ENCODE data around the gene THBD. TPM values are rescaled to one million over a fixed set of nuclear protein-coding genes. Genes with fewer than 3 reads are reported as not detected.

The THBD gene
- total RNA-seq, 1 experiment from 2014 or later, result not detected

GRCh38 chr20:23063581-23063980 is 14.1 kb upstream of the THBD start:
- Mint-ChIP-seq H3K4me3 (ENCODE audit: low read depth, unreplicated experiment) (no peak overlapping the region), H3K27ac (ENCODE audit: unreplicated experiment) (no peak overlapping the region), H3K9me3 (ENCODE audit: low read depth, unreplicated experiment) (no peaks in the 10 kb centered on the region), H3K27me3 (ENCODE audit: unreplicated experiment) (peaks cover 22% of the 10 kb centered on the region), H3K36me3 (ENCODE audit: insufficient read depth, unreplicated experiment) (no peaks in the 10 kb centered on the region), H3K4me1 (ENCODE audit: low read depth, unreplicated experiment) (no peaks in the 10 kb centered on the region)
- CTCF ChIA-PET, result no interaction called here
- intact Hi-C loops (cut with micrococcal nuclease; ENCODE audit: unreplicated experiment), result no loop called here
- TF ChIP-seq, protein P1, sequence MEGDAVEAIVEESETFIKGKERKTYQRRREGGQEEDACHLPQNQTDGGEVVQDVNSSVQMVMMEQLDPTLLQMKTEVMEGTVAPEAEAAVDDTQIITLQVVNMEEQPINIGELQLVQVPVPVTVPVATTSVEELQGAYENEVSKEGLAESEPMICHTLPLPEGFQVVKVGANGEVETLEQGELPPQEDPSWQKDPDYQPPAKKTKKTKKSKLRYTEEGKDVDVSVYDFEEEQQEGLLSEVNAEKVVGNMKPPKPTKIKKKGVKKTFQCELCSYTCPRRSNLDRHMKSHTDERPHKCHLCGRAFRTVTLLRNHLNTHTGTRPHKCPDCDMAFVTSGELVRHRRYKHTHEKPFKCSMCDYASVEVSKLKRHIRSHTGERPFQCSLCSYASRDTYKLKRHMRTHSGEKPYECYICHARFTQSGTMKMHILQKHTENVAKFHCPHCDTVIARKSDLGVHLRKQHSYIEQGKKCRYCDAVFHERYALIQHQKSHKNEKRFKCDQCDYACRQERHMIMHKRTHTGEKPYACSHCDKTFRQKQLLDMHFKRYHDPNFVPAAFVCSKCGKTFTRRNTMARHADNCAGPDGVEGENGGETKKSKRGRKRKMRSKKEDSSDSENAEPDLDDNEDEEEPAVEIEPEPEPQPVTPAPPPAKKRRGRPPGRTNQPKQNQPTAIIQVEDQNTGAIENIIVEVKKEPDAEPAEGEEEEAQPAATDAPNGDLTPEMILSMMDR (IDR thresholded peaks at IDR 0.05; ENCODE audit: unreplicated experiment), result no peak
- DNase-seq, result no peak
- no TSS peak for BruUV-seq (replicated peaks)

GRCh38 chr20:23063168-23063567 is 13.7 kb upstream of the THBD start:
- BruUV-seq (replicated peaks), result no TSS peak
- TF ChIP-seq, protein P1 (IDR thresholded peaks at IDR 0.05; ENCODE audit: unreplicated experiment), result no peak
- Mint-ChIP-seq H3K4me3 (ENCODE audit: low read depth, unreplicated experiment) (no peak overlapping the region), H3K4me1 (ENCODE audit: low read depth, unreplicated experiment) (no peaks in the 10 kb centered on the region), H3K27ac (ENCODE audit: unreplicated experiment) (no peak overlapping the region), H3K27me3 (ENCODE audit: unreplicated experiment) (peaks cover 22% of the 10 kb centered on the region), H3K36me3 (ENCODE audit: insufficient read depth, unreplicated experiment) (no peaks in the 10 kb centered on the region), H3K9me3 (ENCODE audit: low read depth, unreplicated experiment) (no peaks in the 10 kb centered on the region)
- no peak for DNase-seq
- intact Hi-C loops (cut with micrococcal nuclease; ENCODE audit: unreplicated experiment), result no loop called here
- CTCF ChIA-PET, result no interaction called here

DNA sequence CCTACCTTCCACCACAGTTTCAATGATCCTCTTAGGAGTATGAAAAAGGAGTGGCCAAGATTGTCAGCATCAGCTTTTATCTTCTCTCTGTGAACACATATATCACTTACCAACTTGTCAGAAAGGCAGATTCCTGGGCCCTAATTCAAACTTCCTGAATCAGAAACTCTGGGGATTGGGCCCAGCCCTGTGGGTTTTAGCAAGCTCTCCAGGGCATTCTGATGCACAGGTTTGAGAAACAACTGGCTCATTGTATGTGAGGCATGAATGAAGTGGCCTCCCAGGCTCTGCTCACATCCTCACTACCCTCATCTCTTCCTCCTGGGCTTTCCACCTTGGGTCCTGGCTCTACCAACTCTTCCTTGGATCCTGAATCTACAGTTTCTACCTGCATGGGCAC is 13.2 kb upstream of the THBD start:
- no peak overlapping the region for H3K27ac Mint-ChIP-seq (ENCODE audit: unreplicated experiment)

GRCh38 chr20:23061734-23062561 is 12.5 kb upstream of the THBD start:
- intact Hi-C loops (cut with micrococcal nuclease; ENCODE audit: unreplicated experiment), result no loop called here
- H3K27ac Mint-ChIP-seq (ENCODE audit: unreplicated experiment), result no peak overlapping the region
- no peak overlapping the region for H3K4me3 Mint-ChIP-seq (ENCODE audit: low read depth, unreplicated experiment)
- BruUV-seq (replicated peaks), result no TSS peak
- peaks cover 22% of the 10 kb centered on the region for H3K27me3 Mint-ChIP-seq (ENCODE audit: unreplicated experiment)
- H3K4me1 Mint-ChIP-seq (ENCODE audit: low read depth, unreplicated experiment), result no peaks in the 10 kb centered on the region
- TF ChIP-seq, protein P1 (IDR thresholded peaks at IDR 0.05; ENCODE audit: unreplicated experiment), result no peak
- no peaks in the 10 kb centered on the region for H3K9me3 Mint-ChIP-seq (ENCODE audit: low read depth, unreplicated experiment)
- no peak for DNase-seq
- no peaks in the 10 kb centered on the region for H3K36me3 Mint-ChIP-seq (ENCODE audit: insufficient read depth, unreplicated experiment)
- CTCF ChIA-PET, result no interaction called here

More for the DNA sequence above, 13.2 kb upstream of the THBD start:
- no peaks in the 10 kb centered on the region for H3K4me1 Mint-ChIP-seq (ENCODE audit: low read depth, unreplicated experiment)
- DNase-seq, result no peak
- BruUV-seq (replicated peaks), result no TSS peak
- intact Hi-C loops (cut with micrococcal nuclease; ENCODE audit: unreplicated experiment), result no loop called here
- H3K27me3 Mint-ChIP-seq (ENCODE audit: unreplicated experiment), result peaks cover 22% of the 10 kb centered on the region
- no peak overlapping the region for H3K4me3 Mint-ChIP-seq (ENCODE audit: low read depth, unreplicated experiment)
- TF ChIP-seq, protein P1 (IDR thresholded peaks at IDR 0.05; ENCODE audit: unreplicated experiment), result no peak
- CTCF ChIA-PET, result no interaction called here
- no peaks in the 10 kb centered on the region for H3K9me3 Mint-ChIP-seq (ENCODE audit: low read depth, unreplicated experiment)
- H3K36me3 Mint-ChIP-seq (ENCODE audit: insufficient read depth, unreplicated experiment), result no peaks in the 10 kb centered on the region

Data from Calu3 (cell line).